Fibroblast of pulmonary artery (primary cell): ENCODE measurements around the gene CIBAR2.
A peak's percentile ranks its signal among the peaks of the same experiment; 100 is the strongest.

Experiments used
- DNase-seq: peaks from one replicate; pipeline ENCODE4 v3.0.0-alpha.2; 2010; ENCODE audit warnings: low read depth
- H3K4me3 ChIP-seq: replicated peaks from 2 replicates; pipeline ENCODE4 v1.5.1; 2011; ENCODE audit warnings: low read depth, mild to moderate bottlenecking, control low read depth, low read length, moderate library complexity
- TF ChIP-seq, protein P1 (sequence below): IDR thresholded peaks from 2 replicates; pipeline ENCODE4 v1.5.1; 2011; ENCODE audit warnings: mild to moderate bottlenecking, control low read depth, low read length, inconsistent platforms; ENCODE audit errors: missing control alignments

Gene CIBAR2

DNA sequence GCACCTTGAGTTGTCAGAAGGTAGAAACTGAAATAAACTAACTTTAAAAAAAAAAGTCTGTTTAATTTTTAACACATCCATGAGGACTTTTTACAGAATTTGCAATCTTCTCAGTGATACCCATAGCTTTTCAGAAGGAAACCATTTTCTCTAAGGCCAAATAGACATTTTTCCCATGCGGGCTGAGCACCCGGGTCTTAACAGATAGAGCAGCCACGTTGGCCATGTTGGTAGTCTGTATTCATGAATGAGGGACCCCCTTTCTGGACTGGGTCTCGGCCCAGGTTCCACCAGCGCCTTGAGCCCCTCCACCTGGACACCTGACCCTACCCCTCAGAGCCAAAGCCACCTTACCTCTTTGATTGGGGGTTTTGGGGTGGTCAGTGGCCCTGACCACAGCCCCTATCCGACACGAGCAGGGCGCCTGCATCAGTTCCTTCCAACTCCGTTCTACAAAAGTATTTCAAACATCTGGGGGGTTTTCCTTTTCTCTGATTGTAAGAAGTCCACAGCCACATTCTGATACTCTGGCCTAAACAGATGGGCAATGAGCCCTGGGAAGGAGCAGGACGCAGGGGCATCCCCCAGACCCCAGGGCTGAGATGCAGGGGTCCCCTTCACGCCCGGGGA, 18.0 kb downstream of the CIBAR2 start:
- no peak overlapping the region for H3K4me3 ChIP-seq
- no peak for DNase-seq
- TF ChIP-seq, protein P1, sequence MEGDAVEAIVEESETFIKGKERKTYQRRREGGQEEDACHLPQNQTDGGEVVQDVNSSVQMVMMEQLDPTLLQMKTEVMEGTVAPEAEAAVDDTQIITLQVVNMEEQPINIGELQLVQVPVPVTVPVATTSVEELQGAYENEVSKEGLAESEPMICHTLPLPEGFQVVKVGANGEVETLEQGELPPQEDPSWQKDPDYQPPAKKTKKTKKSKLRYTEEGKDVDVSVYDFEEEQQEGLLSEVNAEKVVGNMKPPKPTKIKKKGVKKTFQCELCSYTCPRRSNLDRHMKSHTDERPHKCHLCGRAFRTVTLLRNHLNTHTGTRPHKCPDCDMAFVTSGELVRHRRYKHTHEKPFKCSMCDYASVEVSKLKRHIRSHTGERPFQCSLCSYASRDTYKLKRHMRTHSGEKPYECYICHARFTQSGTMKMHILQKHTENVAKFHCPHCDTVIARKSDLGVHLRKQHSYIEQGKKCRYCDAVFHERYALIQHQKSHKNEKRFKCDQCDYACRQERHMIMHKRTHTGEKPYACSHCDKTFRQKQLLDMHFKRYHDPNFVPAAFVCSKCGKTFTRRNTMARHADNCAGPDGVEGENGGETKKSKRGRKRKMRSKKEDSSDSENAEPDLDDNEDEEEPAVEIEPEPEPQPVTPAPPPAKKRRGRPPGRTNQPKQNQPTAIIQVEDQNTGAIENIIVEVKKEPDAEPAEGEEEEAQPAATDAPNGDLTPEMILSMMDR: no peak

DNA sequence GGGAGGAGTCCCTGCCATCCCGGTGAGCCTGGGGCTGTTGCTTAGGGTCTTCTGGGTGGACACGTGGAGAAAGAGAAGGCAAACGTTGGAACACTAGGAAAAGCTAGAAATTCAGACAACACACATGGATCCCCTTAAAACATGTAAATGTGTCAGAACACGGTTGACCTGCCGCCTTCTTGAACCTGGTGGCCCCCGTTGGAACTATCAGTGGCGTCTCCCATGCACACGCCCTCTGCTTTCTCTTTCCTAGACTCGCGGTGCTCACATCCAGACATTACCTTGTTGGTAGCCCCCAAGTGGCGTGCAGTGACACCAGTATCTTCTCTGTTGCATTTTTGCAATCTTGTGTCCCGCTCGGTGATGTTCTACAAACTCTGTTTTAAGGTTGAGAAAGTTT, 18.6 kb downstream of the CIBAR2 start:
- no peak overlapping the region for H3K4me3 ChIP-seq
- no peak for DNase-seq
- TF ChIP-seq, protein P1: no peak

DNA sequence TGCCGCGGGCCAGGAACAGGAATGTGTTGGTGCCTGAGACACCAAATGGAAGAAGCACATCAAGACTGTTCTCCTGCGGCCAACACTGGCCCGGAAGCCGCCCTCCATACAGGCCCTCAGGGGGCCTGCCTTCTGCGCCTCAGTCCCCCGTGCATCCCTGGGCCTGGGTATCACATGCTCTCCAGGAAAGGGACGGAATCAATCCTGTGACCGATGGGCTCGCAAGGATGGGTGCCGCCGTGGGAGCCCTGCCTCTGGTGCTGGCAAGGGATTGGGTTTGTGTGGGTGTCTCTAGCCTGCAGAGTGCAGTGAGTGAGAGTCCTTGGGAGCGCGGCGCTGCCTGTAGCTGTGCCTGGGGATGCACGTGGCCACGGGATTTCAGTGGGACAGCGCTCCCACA, 19.4 kb downstream of the CIBAR2 start:
- no peak for DNase-seq
- no peak overlapping the region for H3K4me3 ChIP-seq
- TF ChIP-seq, protein P1: no peak

DNA sequence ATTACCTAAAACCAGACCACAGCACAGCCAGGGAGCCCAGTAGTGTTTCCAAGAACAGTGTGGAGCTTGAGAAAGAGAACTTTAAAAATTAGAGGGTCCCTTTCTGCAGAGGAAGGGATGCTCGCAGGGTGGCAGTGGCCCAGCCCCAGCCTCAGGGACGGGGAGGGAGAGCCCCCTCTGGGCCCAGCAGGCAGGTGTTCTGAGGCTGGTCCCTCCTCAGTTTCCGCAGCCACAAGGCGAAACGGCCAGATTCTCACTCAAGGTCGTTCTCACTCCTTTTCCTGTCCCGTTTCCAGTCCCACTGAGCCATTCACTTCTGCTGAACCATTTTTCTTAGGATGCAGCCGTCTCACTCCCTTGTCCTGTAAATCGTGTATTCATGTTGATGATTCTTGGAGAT, 20.0 kb downstream of the CIBAR2 start:
- TF ChIP-seq, protein P1: no peak
- H3K4me3 ChIP-seq: no peak overlapping the region
- no peak for DNase-seq

DNA sequence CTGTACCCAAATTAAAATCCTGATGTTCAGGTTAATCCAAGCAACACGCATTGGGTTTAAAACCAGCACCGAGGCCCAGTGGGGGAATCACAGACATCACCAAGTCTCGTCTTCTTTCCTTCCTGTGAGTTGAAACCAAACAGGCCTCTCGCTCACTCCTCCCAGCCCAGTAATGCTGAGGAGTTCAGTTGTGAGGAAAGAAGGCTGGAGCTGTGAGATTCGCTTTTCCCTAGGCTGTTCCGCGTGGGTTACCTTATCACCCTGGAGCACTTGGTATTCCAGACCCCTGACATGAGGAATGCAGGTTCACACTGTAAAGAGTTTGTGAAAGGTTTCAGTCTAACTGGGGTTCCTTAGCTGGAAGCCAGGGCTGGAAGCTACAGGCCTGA, 20.8 kb downstream of the CIBAR2 start:
- no peak overlapping the region for H3K4me3 ChIP-seq
- no peak for DNase-seq
- TF ChIP-seq, protein P1: no peak

DNA sequence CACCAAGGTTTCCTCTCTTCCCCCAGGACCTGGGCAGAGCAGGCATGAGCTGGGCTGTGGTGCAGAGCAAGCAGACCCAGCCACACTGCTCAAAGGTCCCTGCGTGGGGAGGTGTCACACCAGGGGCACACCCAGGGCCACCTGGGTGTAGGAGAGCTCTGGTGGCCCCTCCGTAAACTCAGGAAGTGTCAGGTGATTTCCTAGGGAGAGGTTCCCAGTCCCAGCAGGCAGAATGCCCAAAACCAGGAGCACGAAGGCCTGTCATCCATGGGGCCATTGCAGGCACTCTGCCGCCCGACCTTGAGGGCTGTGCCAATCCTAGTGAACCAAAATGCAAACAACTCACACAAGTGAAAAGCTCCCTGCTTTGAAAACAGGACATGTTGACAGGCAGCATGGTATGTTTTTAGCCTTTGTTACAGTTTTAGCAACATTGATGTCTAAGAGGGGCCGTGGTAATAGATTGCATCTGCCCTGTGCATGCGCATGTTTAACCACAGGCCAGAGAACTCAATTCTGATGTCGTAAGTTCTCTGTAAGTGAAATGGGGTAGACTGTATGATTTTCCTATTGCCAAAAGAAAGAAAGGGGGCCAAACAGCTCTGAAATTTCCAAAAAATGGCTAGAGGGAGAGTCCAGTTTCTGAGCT, 21.3 kb downstream of the CIBAR2 start:
- no peak for DNase-seq
- H3K4me3 ChIP-seq: no peak overlapping the region
- TF ChIP-seq, protein P1: no peak

GRCh38 chr16:85090181-85090580, 22.1 kb downstream of the CIBAR2 start:
- DNase-seq: peak; percentile 34
- TF ChIP-seq, protein P1: no peak
- H3K4me3 ChIP-seq: no peak overlapping the region
